Measurements from ENCODE around the gene COL25A1.
"Not testable (repeated sequence)": the region's sequence is repeated elsewhere in the genome, so short reads cannot be mapped to it uniquely, and the experiment has no call there.

COL25A1 gene

GRCh38 chr4:108943976-108944591 is 358.4 kb downstream of the COL25A1 start:
- no peak for DNase-seq

GRCh38 chr4:108943371-108943770 is 359.1 kb downstream of the COL25A1 start:
- DNase-seq = no peak

- no peak for DNase-seq
These were observed 360.5 kb downstream of the COL25A1 start for GRCh38 chr4:108941904-108942430.

GRCh38 chr4:108940634-108941033 is 361.8 kb downstream of the COL25A1 start:
- DNase-seq = no peak

GRCh38 chr4:108940149-108940548 is 362.3 kb downstream of the COL25A1 start:
- no peak for DNase-seq

- DNase-seq = no peak
These were observed 365.4 kb downstream of the COL25A1 start for GRCh38 chr4:108937066-108937465.

GRCh38 chr4:108933925-108934324 is 368.5 kb downstream of the COL25A1 start:
- DNase-seq = not testable (repeated sequence)

- no peak for DNase-seq
These were observed 369.4 kb downstream of the COL25A1 start for GRCh38 chr4:108933046-108933445.

- no peak for DNase-seq
These were observed 370.5 kb downstream of the COL25A1 start for GRCh38 chr4:108931926-108932325.

GRCh38 chr4:108930186-108930585 is 372.3 kb downstream of the COL25A1 start:
- DNase-seq = no peak

- DNase-seq = no peak
These were observed 375.7 kb downstream of the COL25A1 start for GRCh38 chr4:108926781-108927180.

- DNase-seq = no peak
These were observed 376.4 kb downstream of the COL25A1 start for GRCh38 chr4:108926061-108926460.

GRCh38 chr4:108922191-108922590 is 380.3 kb downstream of the COL25A1 start:
- DNase-seq = no peak

GRCh38 chr4:108920395-108921087 is 381.9 kb downstream of the COL25A1 start:
- no peak for DNase-seq

- no peak for DNase-seq
These were observed 383.1 kb downstream of the COL25A1 start for GRCh38 chr4:108919226-108919893.

- DNase-seq = no peak
These were observed 385.2 kb downstream of the COL25A1 start for GRCh38 chr4:108917255-108917654.

- no peak for DNase-seq
These were observed 385.8 kb downstream of the COL25A1 start for GRCh38 chr4:108916638-108917037.

- DNase-seq = no peak
These were observed 395.5 kb downstream of the COL25A1 start for GRCh38 chr4:108906866-108907367.

GRCh38 chr4:108906006-108906405 is 396.5 kb downstream of the COL25A1 start:
- no peak for DNase-seq

GRCh38 chr4:108903464-108904221 is 398.8 kb downstream of the COL25A1 start:
- DNase-seq = no peak

- DNase-seq = no peak
These were observed 399.7 kb downstream of the COL25A1 start for GRCh38 chr4:108902769-108903168.

- no peak for DNase-seq
These were observed 401.2 kb downstream of the COL25A1 start for GRCh38 chr4:108901291-108901690.

GRCh38 chr4:108900018-108900580 is 402.4 kb downstream of the COL25A1 start:
- DNase-seq = no peak

Data from CD4-positive, alpha-beta T cell treated with Interleukin-15 for 1 hour (primary cell).